H1 (cell line): ENCODE data around the gene ISG15. TPM values are rescaled to one million over a fixed set of nuclear protein-coding genes. Genes with fewer than 3 reads are reported as not detected.

Experiments used
- ASH2L ChIP-seq: fragments of 200-600, 300-600 bp; sonication (generic); IDR thresholded peaks from one replicate; pipeline ENCODE4 v1.7.1; 2017; ENCODE audit warnings: low read length
- GABPA ChIP-seq: IDR thresholded peaks from 2 replicates; pipeline ENCODE4 v1.6.1; 2011; ENCODE audit warnings: mild to moderate bottlenecking, low read length, moderate library complexity, borderline replicate concordance; ENCODE audit not compliant: insufficient read depth
- JUN ChIP-seq: IDR thresholded peaks from 2 replicates; pipeline ENCODE4 v1.6.1; 2011; ENCODE audit warnings: low read depth, mild to moderate bottlenecking, improper control_type of control experiment, low read length
- RAD21 ChIP-seq, 2 experiments: IDR thresholded peaks in 1 of 2; conservative IDR thresholded peaks in 1 of 2; 2 replicates each; pipeline ENCODE4 v1.6.1; 2011; ENCODE audit warnings: low read depth in 2 of 2, low read length in 2 of 2, improper control_type of control experiment in 1 of 2, inconsistent platforms in 1 of 2, mild to moderate bottlenecking in 1 of 2, moderate library complexity in 1 of 2
- polyA plus RNA-seq, 7 experiments: library from polyadenylated mRNA; depleted of rRNA in 3 of 7; stranded (reverse) in 5 of 7; unstranded in 2 of 7; fragments of >200 nt in 5 of 7; fragments of 200-250 nt in 2 of 7; gene quantifications; 1 replicate in 5 of 7; 2 replicates in 1 of 7; 4 replicates in 1 of 7; pipeline versions ENCODE4 v1.2.1 to v1.2.3, GENCODE V29; 2011 to 2013; ENCODE audit warnings: missing spikeins in 2 of 7, mixed read lengths in 2 of 7
- total RNA-seq: library from RNA; stranded (reverse); fragmentation: NEBNext Ultra II Directional; extraction: Animal tissue kit (Norgen Biotek cat#: 25700); gene quantifications from 2 replicates; pipeline ENCODE4 v1.2.1, GENCODE V29; 2021
- TF ChIP-seq, protein P1 (sequence below), 3 experiments: IDR thresholded peaks; 1 replicate in 2 of 3; 2 replicates in 1 of 3; pipeline versions ENCODE4 v1.5.1 to v1.6.1; 2011; ENCODE audit warnings: low read length in 3 of 3, mild to moderate bottlenecking in 3 of 3, inconsistent platforms in 2 of 3, low read depth in 1 of 3, moderate library complexity in 1 of 3; ENCODE audit not compliant: insufficient read depth in 1 of 3; ENCODE audit errors: control extremely low read depth in 1 of 3

ISG15 gene
- total and polyA plus RNA-seq, 2 of the 8 experiments (the other 6 are each of a cell fraction or from before 2014, with no cell fraction given), result 29.3 to 121 TPM

DNA sequence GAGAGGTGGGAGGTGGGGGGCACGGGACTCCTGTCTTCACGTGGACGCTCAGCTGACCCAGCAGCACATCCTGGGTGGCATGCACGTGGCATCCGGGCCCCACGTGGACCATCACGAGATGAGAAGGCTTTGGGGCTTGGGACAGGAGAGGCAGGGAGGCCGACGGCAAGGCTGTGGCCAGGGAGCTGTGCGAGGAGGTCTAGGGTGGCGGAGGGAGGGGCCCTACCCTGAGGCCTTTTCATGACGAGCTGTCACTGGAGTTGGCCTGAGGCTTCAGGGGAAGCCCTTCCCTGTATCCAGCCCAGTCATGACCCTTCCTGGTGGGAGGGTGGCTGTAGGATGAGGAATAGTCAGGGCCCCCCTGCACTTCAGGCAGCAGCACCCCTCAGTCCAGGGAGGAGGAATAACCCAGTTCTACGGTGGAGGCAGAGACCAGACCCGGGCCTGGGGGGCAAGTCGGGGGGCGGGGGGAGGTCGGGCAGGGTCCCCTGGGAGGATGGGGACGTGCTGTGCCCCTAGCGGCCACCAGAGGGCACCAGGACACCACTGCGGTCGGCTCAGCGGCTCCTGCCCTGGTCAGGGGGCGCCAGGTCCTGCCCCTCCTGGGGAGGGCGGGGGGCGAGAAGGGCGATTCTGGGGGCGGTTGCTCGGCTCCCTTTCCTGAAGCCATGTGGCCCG, 29.4 kb upstream of the ISG15 start (continued):
- TF ChIP-seq GABPA (no peak), JUN (no peak), RAD21 (IDR thresholded peaks at IDR 0.05 in 1 of 2, conservative IDR thresholded peaks at IDR 0.05 in 1 of 2; ENCODE audit: low read depth in 2 of 2, low read length in 2 of 2) (peak; percentile 80 to 83), ASH2L (no peak)
- TF ChIP-seq, protein P1, sequence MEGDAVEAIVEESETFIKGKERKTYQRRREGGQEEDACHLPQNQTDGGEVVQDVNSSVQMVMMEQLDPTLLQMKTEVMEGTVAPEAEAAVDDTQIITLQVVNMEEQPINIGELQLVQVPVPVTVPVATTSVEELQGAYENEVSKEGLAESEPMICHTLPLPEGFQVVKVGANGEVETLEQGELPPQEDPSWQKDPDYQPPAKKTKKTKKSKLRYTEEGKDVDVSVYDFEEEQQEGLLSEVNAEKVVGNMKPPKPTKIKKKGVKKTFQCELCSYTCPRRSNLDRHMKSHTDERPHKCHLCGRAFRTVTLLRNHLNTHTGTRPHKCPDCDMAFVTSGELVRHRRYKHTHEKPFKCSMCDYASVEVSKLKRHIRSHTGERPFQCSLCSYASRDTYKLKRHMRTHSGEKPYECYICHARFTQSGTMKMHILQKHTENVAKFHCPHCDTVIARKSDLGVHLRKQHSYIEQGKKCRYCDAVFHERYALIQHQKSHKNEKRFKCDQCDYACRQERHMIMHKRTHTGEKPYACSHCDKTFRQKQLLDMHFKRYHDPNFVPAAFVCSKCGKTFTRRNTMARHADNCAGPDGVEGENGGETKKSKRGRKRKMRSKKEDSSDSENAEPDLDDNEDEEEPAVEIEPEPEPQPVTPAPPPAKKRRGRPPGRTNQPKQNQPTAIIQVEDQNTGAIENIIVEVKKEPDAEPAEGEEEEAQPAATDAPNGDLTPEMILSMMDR (IDR thresholded peaks at IDR 0.05; ENCODE audit: control extremely low read depth in 1 of 3, insufficient read depth in 1 of 3, low read depth in 1 of 3, low read length in 3 of 3), result peak in 2 of 3 experiments; percentile 59 to 84; a peak in 3 of 4 replicates
